ENCODE data around the gene AAMP.

Gene AAMP

DNA sequence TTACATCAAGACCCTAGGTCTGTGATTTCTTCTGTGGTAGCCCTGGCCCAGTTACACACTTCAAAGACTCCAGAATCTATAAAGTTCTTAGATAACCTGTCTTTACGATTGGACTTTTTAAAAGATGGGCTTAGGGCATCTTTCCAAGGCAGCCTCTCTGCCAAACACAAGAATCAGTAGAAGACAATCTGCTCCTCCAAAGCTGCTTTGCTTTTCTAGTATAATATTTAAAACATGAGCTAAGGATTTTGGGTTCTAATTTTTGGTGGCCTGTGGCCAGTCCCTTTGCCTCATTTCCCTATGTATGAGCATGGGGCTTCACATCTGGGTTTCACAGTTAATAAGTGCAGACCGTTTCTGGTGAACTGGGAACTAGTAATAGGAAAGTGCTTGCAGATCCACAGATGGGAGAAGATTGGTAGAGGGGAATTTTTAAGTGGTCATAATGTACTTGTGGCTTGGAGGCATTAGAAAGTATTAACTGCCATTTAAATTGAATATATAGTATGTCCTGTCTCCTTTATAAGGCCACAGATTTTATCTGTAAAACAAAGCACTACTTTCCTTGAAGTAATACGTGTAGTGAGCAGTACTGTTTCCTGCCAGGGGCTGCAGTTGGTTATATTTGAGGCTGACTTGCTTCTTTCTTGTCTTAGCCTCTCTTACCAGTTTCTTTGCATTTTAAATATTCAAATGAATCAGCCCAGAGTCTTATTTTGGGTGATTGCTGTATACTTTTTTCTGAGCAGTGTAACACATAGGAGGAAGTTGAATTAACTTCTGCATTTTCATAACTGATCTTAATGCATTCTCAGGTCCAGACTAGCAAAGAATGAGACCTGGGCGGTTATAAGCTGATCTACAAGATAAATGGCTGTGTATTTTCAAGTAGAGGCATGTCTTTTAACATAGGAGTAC is 51.4 kb downstream of the AAMP start:
- peak; percentile 85 for DNase-seq

DNA sequence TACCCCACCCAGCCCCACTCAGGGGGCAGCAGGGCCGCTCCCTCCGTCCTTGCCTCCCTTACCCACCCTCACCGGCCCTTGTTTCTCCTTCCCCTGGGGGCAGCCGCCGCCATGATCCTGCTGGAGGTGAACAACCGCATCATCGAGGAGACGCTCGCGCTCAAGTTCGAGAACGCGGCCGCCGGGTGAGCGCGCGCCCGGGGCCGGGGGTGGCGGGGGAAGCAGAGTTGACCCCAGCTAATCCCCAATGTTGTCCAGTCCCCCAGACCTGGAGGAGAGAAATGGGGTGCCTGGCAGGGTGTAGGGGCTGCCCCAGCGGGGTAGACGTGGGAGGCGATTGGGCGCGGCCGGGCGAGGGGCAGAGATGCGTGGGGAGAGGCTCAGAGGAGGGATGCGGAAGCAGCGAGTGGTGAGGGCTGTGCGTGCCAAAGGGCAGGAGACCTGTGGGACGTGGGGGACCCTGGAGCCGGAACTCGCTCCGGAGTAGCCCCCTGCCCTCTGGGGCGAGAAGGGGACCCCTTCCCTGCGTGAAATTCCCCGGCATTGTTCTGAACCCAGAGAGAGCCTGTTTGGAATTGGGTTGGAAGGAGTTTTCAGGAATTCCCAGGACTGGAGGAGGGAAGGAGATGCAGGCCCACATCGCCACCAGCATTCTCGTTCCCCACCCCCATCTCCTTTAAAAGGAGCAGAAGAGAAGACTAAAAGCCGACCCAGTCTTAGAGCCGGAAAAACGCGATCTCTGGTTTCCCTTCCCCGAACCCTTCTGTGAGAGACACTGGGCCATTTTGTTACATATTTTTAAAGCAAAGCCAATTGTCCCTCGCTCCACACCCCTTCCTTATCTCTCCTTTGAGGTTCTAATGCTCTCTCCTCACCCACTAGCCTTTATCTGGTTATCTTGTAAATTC is 52.3 kb downstream of the AAMP start:
- DNase-seq, result peak; percentile 84

- DNase-seq, result peak; percentile 98
Measured at GRCh38 chr2:218216674-218217359, 53.1 kb downstream of the AAMP start, which contains the start of gene ARPC2. TSS of gene ARPC2 (plus strand) at chr2:218217189. CDS start at chr2:218217471, 282 bp downstream.

GRCh38 chr2:218216336-218216673 is 53.6 kb downstream of the AAMP start:
- no peak for DNase-seq
